ENCODE data around the gene PER1. TPM values are rescaled to one million over a fixed set of nuclear protein-coding genes. Genes with fewer than 3 reads are reported as not detected.

Gene PER1
- total RNA-seq, 4 donors from 2014 or later = 127 to 263 (median 168) TPM

GRCh38 chr17:8162233-8162996 is 10.2 kb upstream of the PER1 start, which contains the start of gene VAMP2:
Gene VAMP2 (minus strand): TSS chr17:8162948. CDS start chr17:8162879, 69 bp downstream.
- DNase-seq (ENCODE audit: extremely low spot score) = no peak
- Histone ChIP-seq H3K27ac (replicated peaks in 1 of 4) (peak within 1 kb of the TSS; percentile 100), H3K4me3 (peak within 1 kb of the TSS; percentile 94 to 100 (median 100)), H3K36me3 (peaks cover 9 to 27% (median 23%) of the 10 kb centered on the region in 4 donors), H3K9me3 (no peaks in the 10 kb centered on the region), H3K27me3 (no peaks in the 10 kb centered on the region), H3K4me1 (peaks cover 47 to 71% (median 68%) of the 10 kb centered on the region in 4 donors)
- WGBS = 0% methylated on average over 2 of the region's 75 CpGs
- TF ChIP-seq CTCF (IDR thresholded peaks at IDR 0.05) (peak in 2 of 3 experiments; percentile 4 to 25), EP300 (IDR thresholded peaks at IDR 0.05) (no peak), POLR2AphosphoS5 (IDR thresholded peaks at IDR 0.05) (peak in 1 of 2 donors; percentile 88), POLR2A (IDR thresholded peaks at IDR 0.05; ENCODE audit: low read depth) (peak; percentile 68)
- intact Hi-C loops (cut with DNase I) = no loop called here

- DNase-seq (ENCODE audit: extremely low spot score) = no peak
- no peak for TF ChIP-seq EP300 (IDR thresholded peaks at IDR 0.05)
- TF ChIP-seq POLR2AphosphoS5 (IDR thresholded peaks at IDR 0.05) = peak in 1 of 2 donors; percentile 12
- whole genome bisulfite sequencing = 34% methylated on average over 17 of the region's 19 CpGs
- peak overlapping the region; percentile 100 for H3K27ac ChIP-seq (replicated peaks in 1 of 4)
- peaks cover 53 to 77% (median 75%) of the 10 kb centered on the region in 4 donors for H3K4me1 ChIP-seq
- H3K27me3 ChIP-seq = no peaks in the 10 kb centered on the region
- intact Hi-C loops (cut with DNase I) = no loop called here
- H3K36me3 ChIP-seq = peaks cover 9 to 27% (median 23%) of the 10 kb centered on the region in 4 donors
- peak overlapping the region; percentile 94 to 100 (median 100) for H3K4me3 ChIP-seq
- no peaks in the 10 kb centered on the region for H3K9me3 ChIP-seq
Observed at GRCh38 chr17:8161289-8162232, 9.4 kb upstream of the PER1 start.

GRCh38 chr17:8160741-8161221 is 8.6 kb upstream of the PER1 start:
- H3K27me3 ChIP-seq = no peaks in the 10 kb centered on the region
- H3K36me3 ChIP-seq = peaks cover 9 to 27% (median 23%) of the 10 kb centered on the region in 4 donors
- H3K4me3 ChIP-seq = peak overlapping the region; percentile 94 to 100 (median 100)
- DNase-seq (ENCODE audit: extremely low spot score) = no peak
- intact Hi-C loops (cut with DNase I) = no loop called here
- H3K9me3 ChIP-seq = no peaks in the 10 kb centered on the region
- WGBS = 45% methylated on average over 5 of the region's 5 CpGs
- peak overlapping the region; percentile 100 for H3K27ac ChIP-seq (replicated peaks in 1 of 4)
- no peak for TF ChIP-seq EP300 (IDR thresholded peaks at IDR 0.05)
- no peak for TF ChIP-seq POLR2AphosphoS5 (IDR thresholded peaks at IDR 0.05)
- TF ChIP-seq CTCF (IDR thresholded peaks at IDR 0.05) = no peak
- no peak for TF ChIP-seq POLR2A (IDR thresholded peaks at IDR 0.05; ENCODE audit: low read depth)
- peaks cover 53 to 77% (median 75%) of the 10 kb centered on the region in 4 donors for H3K4me1 ChIP-seq

GRCh38 chr17:8160224-8160577 is 8.0 kb upstream of the PER1 start:
- TF ChIP-seq POLR2A (IDR thresholded peaks at IDR 0.05; ENCODE audit: low read depth) (no peak), CTCF (IDR thresholded peaks at IDR 0.05) (no peak), POLR2AphosphoS5 (IDR thresholded peaks at IDR 0.05) (no peak), EP300 (IDR thresholded peaks at IDR 0.05) (no peak)
- intact Hi-C loops (cut with DNase I) = no loop called here
- WGBS = 52% methylated on average over 4 of the region's 4 CpGs
- H3K9me3 ChIP-seq = no peaks in the 10 kb centered on the region
- peak overlapping the region; percentile 100 for H3K27ac ChIP-seq (replicated peaks in 1 of 4)
- DNase-seq (ENCODE audit: extremely low spot score) = no peak
- no peaks in the 10 kb centered on the region for H3K27me3 ChIP-seq
- H3K4me3 ChIP-seq = peak overlapping the region in 1 of 4 donors; percentile 100
- H3K36me3 ChIP-seq = peaks cover 9 to 27% (median 23%) of the 10 kb centered on the region in 4 donors
- peaks cover 53 to 77% (median 75%) of the 10 kb centered on the region in 4 donors for H3K4me1 ChIP-seq

Data from esophagus muscularis mucosa (tissue), 4 donors.